ENCODE data around the gene CEACAM21.

Gene CEACAM21

DNA sequence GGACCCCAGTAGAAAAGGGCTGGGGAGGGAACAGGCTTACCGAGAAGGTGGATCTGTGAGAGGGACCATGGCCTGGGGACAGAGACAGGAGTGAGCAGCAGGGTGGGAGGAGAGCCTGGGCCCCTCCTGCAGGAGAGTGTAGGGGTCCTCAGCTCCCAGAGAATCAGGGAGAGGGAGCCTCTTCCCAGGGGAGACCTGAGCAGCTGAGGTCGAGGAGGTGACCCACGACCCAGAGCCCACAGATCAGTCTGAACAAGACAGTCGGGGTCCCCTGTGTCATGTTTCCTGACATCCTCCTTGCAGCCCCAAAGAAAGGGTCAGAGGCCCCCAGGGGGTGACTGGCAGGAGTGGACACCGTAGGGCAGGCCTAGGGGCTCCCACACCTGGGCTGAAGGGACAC, 44.2 kb downstream of the CEACAM21 start:
- Histone ChIP-seq H3K9me3 (no peaks in the 10 kb centered on the region), H3K27me3 (no peaks in the 10 kb centered on the region)
- TF ChIP-seq CTCF (IDR thresholded peaks at IDR 0.05; ENCODE audit: low read depth, low read length), result no peak

DNA sequence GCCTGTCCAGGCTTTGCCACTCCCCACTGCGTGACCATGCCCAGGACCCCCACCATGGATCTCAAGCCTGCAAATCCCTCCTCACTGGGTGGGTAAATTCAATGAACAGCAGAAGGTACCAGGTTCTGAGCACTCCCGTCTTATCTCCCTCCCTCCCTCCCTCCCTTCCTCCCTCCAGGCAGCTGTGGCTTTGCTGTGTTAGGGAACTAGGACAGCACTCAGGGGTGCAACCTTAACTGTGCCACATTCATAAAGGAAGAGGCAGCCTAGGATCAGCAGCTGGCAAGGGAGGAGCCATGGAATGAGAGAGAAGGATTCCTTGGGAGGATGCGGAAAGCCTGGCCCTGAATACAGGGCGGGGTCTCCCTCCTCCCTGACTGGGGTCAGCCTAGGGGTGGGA, 45.3 kb downstream of the CEACAM21 start:
- TF ChIP-seq CTCF (IDR thresholded peaks at IDR 0.05; ENCODE audit: low read depth, low read length), result no peak
- Histone ChIP-seq H3K4me1 (no peaks in the 10 kb centered on the region), H3K27me3 (no peaks in the 10 kb centered on the region), H3K9me3 (no peaks in the 10 kb centered on the region), H3K36me3 (no peaks in the 10 kb centered on the region), H3K4me3 (ENCODE audit: low read depth, low read length) (no peak overlapping the region)
- no peak for DNase-seq

More for the DNA sequence above, 44.2 kb downstream of the CEACAM21 start:
- Histone ChIP-seq H3K4me3 (ENCODE audit: low read depth, low read length) (no peak overlapping the region), H3K36me3 (no peaks in the 10 kb centered on the region), H3K4me1 (no peaks in the 10 kb centered on the region)
- DNase-seq, result no peak

DNA sequence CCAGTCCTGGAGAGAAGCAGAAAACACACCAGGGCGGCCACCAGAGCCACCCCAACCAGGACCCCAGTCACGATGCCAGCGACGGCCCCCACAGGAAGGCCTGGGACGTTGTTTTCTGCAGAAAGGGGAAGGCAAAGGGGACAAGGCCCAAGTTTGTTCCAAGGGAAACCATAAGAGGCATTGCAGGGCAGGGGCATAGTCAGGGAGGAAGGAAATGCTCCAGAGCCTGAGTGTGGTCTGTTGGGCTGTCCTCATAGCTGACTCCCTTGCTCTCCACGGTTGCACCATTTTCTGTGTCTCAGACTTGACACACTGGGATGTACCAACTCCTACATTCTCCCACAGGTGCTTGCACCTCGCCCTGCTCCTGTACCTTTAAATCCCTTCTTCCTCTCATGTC, 45.7 kb downstream of the CEACAM21 start:
- TF ChIP-seq CTCF (IDR thresholded peaks at IDR 0.05; ENCODE audit: low read depth, low read length), result no peak
- H3K36me3 ChIP-seq, result no peaks in the 10 kb centered on the region
- H3K9me3 ChIP-seq, result no peaks in the 10 kb centered on the region
- DNase-seq, result no peak
- peaks cover 3% of the 10 kb centered on the region; the same call in 1 of the 2 replicates for H3K27me3 ChIP-seq
- no peaks in the 10 kb centered on the region for H3K4me1 ChIP-seq
- H3K4me3 ChIP-seq (ENCODE audit: low read depth, low read length), result no peak overlapping the region

- Histone ChIP-seq H3K4me3 (ENCODE audit: low read depth, low read length) (no peak overlapping the region), H3K9me3 (no peaks in the 10 kb centered on the region), H3K27me3 (peaks cover 13% of the 10 kb centered on the region; the same call in 1 of the 2 replicates), H3K36me3 (no peaks in the 10 kb centered on the region), H3K4me1 (no peaks in the 10 kb centered on the region)
- TF ChIP-seq CTCF (IDR thresholded peaks at IDR 0.05; ENCODE audit: low read depth, low read length), result no peak
- DNase-seq, result no peak
Measured at GRCh38 chr19:41623360-41623759, 47.4 kb downstream of the CEACAM21 start.

GRCh38 chr19:41624515-41624914, 48.5 kb downstream of the CEACAM21 start:
- no peak for TF ChIP-seq CTCF (IDR thresholded peaks at IDR 0.05; ENCODE audit: low read depth, low read length)
- Histone ChIP-seq H3K27me3 (peaks cover 20% of the 10 kb centered on the region), H3K4me1 (no peaks in the 10 kb centered on the region), H3K4me3 (ENCODE audit: low read depth, low read length) (no peak overlapping the region), H3K36me3 (no peaks in the 10 kb centered on the region), H3K9me3 (no peaks in the 10 kb centered on the region)
- no peak for DNase-seq

- H3K4me1 ChIP-seq, result no peaks in the 10 kb centered on the region
- no peaks in the 10 kb centered on the region for H3K36me3 ChIP-seq
- TF ChIP-seq CTCF (IDR thresholded peaks at IDR 0.05; ENCODE audit: low read depth, low read length), result no peak
- H3K27me3 ChIP-seq, result peaks cover 22% of the 10 kb centered on the region
- no peak overlapping the region for H3K4me3 ChIP-seq (ENCODE audit: low read depth, low read length)
- no peaks in the 10 kb centered on the region for H3K9me3 ChIP-seq
- DNase-seq, result no peak
Measured at GRCh38 chr19:41624937-41625336, 49.0 kb downstream of the CEACAM21 start.

All from BE2C (cell line).